MCF 10A (cell line): ENCODE results near the gene UBXN4. TPM values are rescaled to one million over a fixed set of nuclear protein-coding genes. Genes with fewer than 3 reads are reported as not detected.

ENCODE experiments used
- BruUV-seq: library from RNA; stranded (reverse); fragments of 400-500 nt; replicated peaks from 2 replicates; lab custom pipeline; 2021; lab: Mats Ljungman, UMichigan
- CTCF ChIA-PET: fragments of 300-600 bp; sonication (Branson Sonifier 250); formaldehyde crosslinking; extraction: SDS; loops from one replicate; lab custom pipeline; 2021; ENCODE audit warnings: antibody characterized with exemption, inconsistent platforms; lab: Yijun Ruan, JAX
- POLR2A ChIA-PET: fragments of 300-600, 350-650 bp; sonication (Branson Sonifier 250); formaldehyde crosslinking; extraction: SDS; loops from one replicate; lab custom pipeline; 2020; ENCODE audit warnings: antibody characterized with exemption, inconsistent platforms; lab: Yijun Ruan, JAX
- DNase-seq: peaks from one replicate; pipeline ENCODE4 v3.0.0-alpha.2; 2018; ENCODE audit not compliant: unreplicated experiment
- H3K27ac Mint-ChIP-seq: one replicate; pipeline ENCODE4 v1.8.0; 2022; ENCODE audit warnings: mild to moderate bottlenecking, low read depth, mixed read lengths; ENCODE audit not compliant: unreplicated experiment
- H3K27me3 Mint-ChIP-seq: one replicate; pipeline ENCODE4 v1.8.0; 2022; ENCODE audit warnings: mixed read lengths; ENCODE audit not compliant: insufficient read depth, unreplicated experiment
- H3K36me3 Mint-ChIP-seq: one replicate; pipeline ENCODE4 v1.8.0; 2022; ENCODE audit warnings: mild to moderate bottlenecking, moderate library complexity, mixed read lengths; ENCODE audit not compliant: insufficient read depth, unreplicated experiment
- H3K4me1 Mint-ChIP-seq: one replicate; pipeline ENCODE4 v1.8.0; 2022; ENCODE audit warnings: mixed read lengths; ENCODE audit not compliant: insufficient read depth, unreplicated experiment
- H3K4me3 Mint-ChIP-seq: one replicate; pipeline ENCODE4 v1.8.0; 2022; ENCODE audit warnings: mild to moderate bottlenecking, moderate library complexity, mixed read lengths; ENCODE audit not compliant: unreplicated experiment
- H3K9me3 Mint-ChIP-seq: one replicate; pipeline ENCODE4 v1.8.0; 2022; ENCODE audit warnings: mixed read lengths; ENCODE audit not compliant: unreplicated experiment
- intact Hi-C: fragments of 100-400 bp; cut with micrococcal nuclease; formaldehyde crosslinking; loops from 2 replicates; pipeline ENCODE4 v1.14.1; 2022
- total RNA-seq: library from RNA; stranded (reverse); gene quantifications from 2 replicates; pipeline ENCODE4 v1.2.3, GENCODE V29; 2022
- TF ChIP-seq, protein P1 (sequence below): fragments of 200-600 bp; IDR thresholded peaks from one replicate; pipeline ENCODE4 v1.8.0; 2022; ENCODE audit warnings: antibody characterized with exemption, mild to moderate bottlenecking; ENCODE audit not compliant: unreplicated experiment

The UBXN4 gene
- total RNA-seq, 1 experiment from 2014 or later: 79.0 TPM

DNA sequence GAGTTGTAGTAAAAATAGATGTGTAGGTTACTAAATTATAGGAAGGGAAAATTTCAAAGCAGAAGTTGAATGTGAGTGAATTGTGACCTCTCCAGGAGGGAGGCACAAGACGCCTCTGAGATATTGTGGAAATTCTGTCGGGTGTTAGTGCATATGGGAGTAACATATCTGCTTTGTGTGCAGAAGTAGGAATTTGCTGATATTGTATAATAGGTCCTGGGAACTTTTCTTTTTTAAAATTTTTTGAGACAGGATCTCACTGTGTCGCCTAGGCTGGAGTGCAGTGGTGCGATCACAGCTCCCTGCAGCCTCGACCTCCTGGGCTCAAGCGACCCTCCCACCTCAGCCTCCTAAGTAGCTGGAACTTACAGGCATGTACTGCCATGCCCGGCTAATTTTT is 34.7 kb downstream of the UBXN4 start:
- CTCF ChIA-PET: interaction anchor here (0.6 kb wide), 1 partner anchor 869 kb away, joined by 3 read pairs; no protein-coding TSS in a partner anchor
- H3K27me3 Mint-ChIP-seq: no peaks in the 10 kb centered on the region
- POLR2A ChIA-PET: no interaction called here
- intact Hi-C loops: no loop called here
- peaks cover 98% of the 10 kb centered on the region for H3K36me3 Mint-ChIP-seq
- H3K9me3 Mint-ChIP-seq: no peaks in the 10 kb centered on the region
- TF ChIP-seq, protein P1, sequence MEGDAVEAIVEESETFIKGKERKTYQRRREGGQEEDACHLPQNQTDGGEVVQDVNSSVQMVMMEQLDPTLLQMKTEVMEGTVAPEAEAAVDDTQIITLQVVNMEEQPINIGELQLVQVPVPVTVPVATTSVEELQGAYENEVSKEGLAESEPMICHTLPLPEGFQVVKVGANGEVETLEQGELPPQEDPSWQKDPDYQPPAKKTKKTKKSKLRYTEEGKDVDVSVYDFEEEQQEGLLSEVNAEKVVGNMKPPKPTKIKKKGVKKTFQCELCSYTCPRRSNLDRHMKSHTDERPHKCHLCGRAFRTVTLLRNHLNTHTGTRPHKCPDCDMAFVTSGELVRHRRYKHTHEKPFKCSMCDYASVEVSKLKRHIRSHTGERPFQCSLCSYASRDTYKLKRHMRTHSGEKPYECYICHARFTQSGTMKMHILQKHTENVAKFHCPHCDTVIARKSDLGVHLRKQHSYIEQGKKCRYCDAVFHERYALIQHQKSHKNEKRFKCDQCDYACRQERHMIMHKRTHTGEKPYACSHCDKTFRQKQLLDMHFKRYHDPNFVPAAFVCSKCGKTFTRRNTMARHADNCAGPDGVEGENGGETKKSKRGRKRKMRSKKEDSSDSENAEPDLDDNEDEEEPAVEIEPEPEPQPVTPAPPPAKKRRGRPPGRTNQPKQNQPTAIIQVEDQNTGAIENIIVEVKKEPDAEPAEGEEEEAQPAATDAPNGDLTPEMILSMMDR: no peak
- DNase-seq: no peak
- no peaks in the 10 kb centered on the region for H3K4me1 Mint-ChIP-seq
- BruUV-seq: no TSS peak
- H3K4me3 Mint-ChIP-seq: no peak overlapping the region
- no peak overlapping the region for H3K27ac Mint-ChIP-seq

DNA sequence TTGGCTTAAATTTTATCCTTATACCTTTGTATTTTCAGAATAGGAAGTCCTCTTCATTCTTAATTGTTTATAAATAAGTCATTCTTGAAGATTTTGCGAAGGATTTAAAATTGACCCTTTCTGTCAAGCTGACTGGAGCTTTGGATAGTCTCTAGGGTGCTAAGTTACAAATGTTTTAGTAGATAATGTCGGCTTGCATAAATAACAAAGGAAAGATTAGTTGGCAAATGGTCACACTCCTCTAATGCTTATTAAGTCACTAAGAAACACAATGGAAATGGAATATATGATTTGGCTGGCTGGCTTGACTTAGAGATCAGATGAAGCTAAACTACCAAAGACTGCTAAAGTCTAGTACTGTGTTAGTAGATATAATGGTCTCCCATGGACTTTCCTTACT is 40.6 kb downstream of the UBXN4 start:
- BruUV-seq: no TSS peak
- peaks cover 93% of the 10 kb centered on the region for H3K36me3 Mint-ChIP-seq
- ChIA-PET POLR2A (no interaction called here), CTCF (interaction anchor here (0.6 to 7.5 kb wide), 4 partner anchors 16 to 660 kb away, joined by 3 to 59 read pairs (median 4); no protein-coding TSS in a partner anchor)
- no peaks in the 10 kb centered on the region for H3K9me3 Mint-ChIP-seq
- DNase-seq: no peak
- H3K27ac Mint-ChIP-seq: no peak overlapping the region
- H3K27me3 Mint-ChIP-seq: no peaks in the 10 kb centered on the region
- intact Hi-C loops: no loop called here
- no peak overlapping the region for H3K4me3 Mint-ChIP-seq
- TF ChIP-seq, protein P1: no peak
- peaks cover 4% of the 10 kb centered on the region for H3K4me1 Mint-ChIP-seq

DNA sequence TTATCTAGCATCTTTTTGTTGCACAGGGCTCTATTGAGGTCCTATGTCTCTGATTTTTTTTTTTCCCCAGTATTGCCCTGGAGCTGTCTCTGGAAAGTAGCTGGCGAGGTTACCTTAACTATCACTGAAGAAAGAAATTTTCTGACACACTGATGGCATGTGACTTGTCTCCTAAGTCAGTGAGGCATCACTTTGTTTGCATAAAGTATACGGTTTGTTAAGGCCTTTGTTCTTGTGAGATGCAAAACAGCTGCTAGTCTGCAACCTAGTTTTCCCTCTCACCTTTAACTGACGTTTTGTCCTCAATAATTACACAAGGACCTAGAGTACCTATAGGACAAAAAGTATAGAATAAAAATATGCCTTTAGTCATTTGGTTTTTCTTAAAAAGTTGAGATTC is 41.8 kb downstream of the UBXN4 start:
- no TSS peak for BruUV-seq
- CTCF ChIA-PET: interaction anchor here (0.6 to 7.5 kb wide), 2 partner anchors 15 to 568 kb away, joined by 3 to 59 read pairs; no protein-coding TSS in a partner anchor
- POLR2A ChIA-PET: no interaction called here
- Mint-ChIP-seq H3K27ac (no peak overlapping the region), H3K36me3 (peaks cover 84% of the 10 kb centered on the region), H3K4me3 (no peak overlapping the region), H3K9me3 (no peaks in the 10 kb centered on the region), H3K27me3 (no peaks in the 10 kb centered on the region), H3K4me1 (peaks cover 8% of the 10 kb centered on the region)
- TF ChIP-seq, protein P1: no peak
- DNase-seq: no peak
- intact Hi-C loops: no loop called here

DNA sequence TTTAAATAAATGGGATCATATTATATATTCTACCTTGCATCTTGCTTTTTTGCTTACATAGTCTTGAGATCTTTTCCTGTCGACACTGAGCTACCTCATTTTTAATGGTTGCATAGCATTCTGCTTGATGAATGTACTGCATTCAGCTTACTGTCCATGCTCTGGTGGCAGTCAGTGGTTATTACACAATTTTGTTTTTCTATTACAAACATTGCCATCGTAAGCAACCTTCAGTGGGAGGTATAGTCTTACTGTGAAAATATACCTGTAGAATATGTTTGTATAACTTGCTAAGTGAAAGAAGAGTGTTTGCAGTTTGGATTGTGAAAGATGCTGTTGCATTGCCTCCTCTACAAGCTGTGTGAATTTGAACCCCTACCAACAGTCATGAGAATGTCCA is 43.4 kb downstream of the UBXN4 start:
- peak; percentile 42 for DNase-seq

More for the DNA sequence above, 43.4 kb downstream of the UBXN4 start:
- intact Hi-C loops: no loop called here
- no TSS peak for BruUV-seq
- H3K36me3 Mint-ChIP-seq: peaks cover 70% of the 10 kb centered on the region
- no peaks in the 10 kb centered on the region for H3K9me3 Mint-ChIP-seq
- TF ChIP-seq, protein P1: no peak
- H3K27me3 Mint-ChIP-seq: no peaks in the 10 kb centered on the region
- H3K4me3 Mint-ChIP-seq: no peak overlapping the region
- CTCF ChIA-PET: interaction anchor here (0.8 to 7.5 kb wide), 3 partner anchors 13 to 780 kb away, joined by 3 to 59 read pairs (median 4); no protein-coding TSS in a partner anchor
- no peak overlapping the region for H3K27ac Mint-ChIP-seq
- H3K4me1 Mint-ChIP-seq: peaks cover 8% of the 10 kb centered on the region
- POLR2A ChIA-PET: no interaction called here
